ENCODE results near the gene CPSF3. TPM values are rescaled to one million over a fixed set of nuclear protein-coding genes. Genes with fewer than 3 reads are reported as not detected.

CPSF3 gene
- total RNA-seq, 5 donors from 2014 or later (not counting 1 experiment from before 2014, with no cell fraction given): 16.0 to 25.1 (median 21.3) TPM

DNA sequence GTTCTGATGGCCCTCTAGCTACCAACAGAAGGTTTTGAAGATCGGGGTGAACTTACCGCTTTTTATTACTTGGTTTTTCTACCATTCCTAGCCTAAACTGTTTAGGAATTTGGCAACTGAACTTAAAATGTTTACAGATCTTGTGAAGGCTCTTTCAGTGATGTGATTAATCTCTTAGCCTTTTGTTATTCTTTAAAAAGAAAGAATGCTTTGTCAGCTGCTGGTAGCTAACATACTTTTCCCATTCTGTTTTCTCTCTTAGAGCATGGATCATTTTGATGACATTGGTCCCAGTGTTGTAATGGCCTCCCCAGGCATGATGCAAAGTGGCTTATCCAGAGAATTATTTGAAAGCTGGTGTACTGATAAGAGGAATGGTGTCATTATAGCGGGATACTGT, 18.1 kb downstream of the CPSF3 start:
- ATAC-seq (replicated peaks in 1 of 4) (no peak), DNase-seq (no peak)
- Mint-ChIP-seq H3K4me1 (peaks cover 0 to 8% (median 0%) of the 10 kb centered on the region in 3 donors), H3K4me3 (no peak overlapping the region), H3K27ac (no peak overlapping the region), H3K36me3 (peaks cover 49% of the 10 kb centered on the region), H3K27me3 (no peaks in the 10 kb centered on the region), H3K9me3 (no peaks in the 10 kb centered on the region)
- H3K36me3 ChIP-seq (ENCODE audit: control insufficient read depth in 2 of 2, extremely low read depth in 1 of 2, insufficient read depth in 1 of 2, low read length in 1 of 2): peaks cover 15 to 49% of the 10 kb centered on the region in 2 donors
- ChIA-PET POLR2A (no interaction called here), CTCF (no interaction called here)
- no peak overlapping the region for H3K27ac ChIP-seq (ENCODE audit: low read length)
- WGBS (ENCODE audit: insufficient coverage): 100% methylated on average over 1 of the region's 3 CpGs
- H3K27me3 ChIP-seq (replicated peaks in 1 of 2; ENCODE audit: control insufficient read depth in 2 of 2, extremely low read depth in 1 of 2, insufficient read depth in 2 of 2, low read length in 1 of 2): no peaks in the 10 kb centered on the region
- no peaks in the 10 kb centered on the region for H3K9me3 ChIP-seq
- no peaks in the 10 kb centered on the region for H3K4me1 ChIP-seq (ENCODE audit: control insufficient read depth in 1 of 2, extremely low read depth in 1 of 2, insufficient read depth in 2 of 2, low read length in 2 of 2)
- no peak overlapping the region for H3K4me3 ChIP-seq (ENCODE audit: control insufficient read depth in 1 of 2, extremely low read depth in 1 of 2, low read length in 1 of 2)

DNA sequence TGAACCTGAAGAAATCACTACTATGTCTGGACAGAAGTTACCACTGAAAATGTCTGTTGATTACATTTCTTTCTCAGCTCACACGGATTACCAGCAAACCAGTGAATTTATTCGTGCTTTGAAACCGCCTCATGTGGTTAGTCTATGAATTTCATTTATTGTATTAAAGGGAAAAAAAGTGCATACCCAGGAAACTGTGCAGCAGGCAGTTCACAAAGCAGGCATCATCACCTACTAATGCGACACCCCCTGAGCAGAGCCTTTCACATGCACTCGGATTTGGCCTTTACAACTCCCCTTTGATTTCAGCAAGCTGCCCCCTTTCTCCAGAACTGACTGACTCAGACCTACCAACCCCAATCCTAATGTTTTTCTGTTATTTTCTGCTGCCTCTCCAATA, 20.1 kb downstream of the CPSF3 start:
- Mint-ChIP-seq H3K36me3 (peaks cover 45% of the 10 kb centered on the region), H3K9me3 (no peaks in the 10 kb centered on the region), H3K27me3 (no peaks in the 10 kb centered on the region), H3K27ac (peak overlapping the region in 1 of 2 donors; percentile 19), H3K4me3 (no peak overlapping the region), H3K4me1 (peaks cover 0 to 8% (median 0%) of the 10 kb centered on the region in 3 donors)
- H3K9me3 ChIP-seq: no peaks in the 10 kb centered on the region
- ATAC-seq (replicated peaks in 1 of 4): no peak
- POLR2A ChIA-PET: interaction anchor here in 1 of 2 donors (0.5 kb wide), 1 partner anchor 9 kb away, joined by 3 read pairs; no protein-coding TSS in a partner anchor
- H3K27ac ChIP-seq (ENCODE audit: low read length): no peak overlapping the region
- CTCF ChIA-PET: no interaction called here
- no peak for DNase-seq
- WGBS (ENCODE audit: insufficient coverage): 50% methylated on average over 4 of the region's 5 CpGs
- H3K4me1 ChIP-seq (ENCODE audit: control insufficient read depth in 1 of 2, extremely low read depth in 1 of 2, insufficient read depth in 2 of 2, low read length in 2 of 2): no peaks in the 10 kb centered on the region
- no peaks in the 10 kb centered on the region for H3K27me3 ChIP-seq (replicated peaks in 1 of 2; ENCODE audit: control insufficient read depth in 2 of 2, extremely low read depth in 1 of 2, insufficient read depth in 2 of 2, low read length in 1 of 2)
- H3K36me3 ChIP-seq (ENCODE audit: control insufficient read depth in 2 of 2, extremely low read depth in 1 of 2, insufficient read depth in 1 of 2, low read length in 1 of 2): peaks cover 3 to 40% of the 10 kb centered on the region in 2 donors
- no peak overlapping the region for H3K4me3 ChIP-seq (ENCODE audit: control insufficient read depth in 1 of 2, extremely low read depth in 1 of 2, low read length in 1 of 2)

DNA sequence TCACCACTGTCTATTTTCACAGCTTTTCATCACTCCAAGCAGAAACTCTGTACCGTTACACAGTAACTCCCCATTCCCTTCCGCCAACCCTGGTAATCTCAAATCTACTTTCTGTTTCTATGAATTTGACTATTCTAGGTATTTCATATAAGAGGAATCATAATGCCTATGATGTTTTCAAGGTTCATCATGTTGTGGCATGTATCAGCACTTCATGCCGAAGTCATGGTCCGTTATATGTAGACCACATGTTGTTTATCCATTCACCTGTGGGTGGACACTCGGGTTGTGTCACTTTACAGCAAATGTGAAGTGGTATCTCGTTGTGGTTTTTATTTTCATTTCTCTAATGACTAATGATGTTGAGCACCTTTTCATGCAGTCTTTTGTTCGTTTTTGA, 21.6 kb downstream of the CPSF3 start:
- ChIA-PET POLR2A (interaction anchor here in 1 of 2 donors (0.5 kb wide), 1 partner anchor 21 kb away, joined by 3 read pairs; no protein-coding TSS in a partner anchor), CTCF (interaction anchor here in 1 of 2 donors (0.7 kb wide), 1 partner anchor 229 kb away, joined by 3 read pairs; no protein-coding TSS in a partner anchor)
- Histone ChIP-seq H3K4me3 (ENCODE audit: control insufficient read depth in 1 of 2, extremely low read depth in 1 of 2, low read length in 1 of 2) (no peak overlapping the region), H3K27ac (ENCODE audit: low read length) (no peak overlapping the region), H3K27me3 (replicated peaks in 1 of 2; ENCODE audit: control insufficient read depth in 2 of 2, extremely low read depth in 1 of 2, insufficient read depth in 2 of 2, low read length in 1 of 2) (no peaks in the 10 kb centered on the region), H3K4me1 (ENCODE audit: control insufficient read depth in 1 of 2, extremely low read depth in 1 of 2, insufficient read depth in 2 of 2, low read length in 2 of 2) (no peaks in the 10 kb centered on the region), H3K9me3 (no peaks in the 10 kb centered on the region), H3K36me3 (ENCODE audit: control insufficient read depth in 2 of 2, extremely low read depth in 1 of 2, insufficient read depth in 1 of 2, low read length in 1 of 2) (peaks cover 8 to 39% of the 10 kb centered on the region in 2 donors)
- no peak overlapping the region for H3K27ac Mint-ChIP-seq
- peaks cover 0 to 8% (median 0%) of the 10 kb centered on the region in 3 donors for H3K4me1 Mint-ChIP-seq
- no CpG with 5 or more reads among the region's 7 CpGs for WGBS (ENCODE audit: insufficient coverage)
- H3K4me3 Mint-ChIP-seq: no peak overlapping the region
- no peaks in the 10 kb centered on the region for H3K27me3 Mint-ChIP-seq
- H3K36me3 Mint-ChIP-seq: peaks cover 45% of the 10 kb centered on the region
- DNase-seq (no peak), ATAC-seq (replicated peaks in 1 of 4) (no peak)
- H3K9me3 Mint-ChIP-seq: no peaks in the 10 kb centered on the region

DNA sequence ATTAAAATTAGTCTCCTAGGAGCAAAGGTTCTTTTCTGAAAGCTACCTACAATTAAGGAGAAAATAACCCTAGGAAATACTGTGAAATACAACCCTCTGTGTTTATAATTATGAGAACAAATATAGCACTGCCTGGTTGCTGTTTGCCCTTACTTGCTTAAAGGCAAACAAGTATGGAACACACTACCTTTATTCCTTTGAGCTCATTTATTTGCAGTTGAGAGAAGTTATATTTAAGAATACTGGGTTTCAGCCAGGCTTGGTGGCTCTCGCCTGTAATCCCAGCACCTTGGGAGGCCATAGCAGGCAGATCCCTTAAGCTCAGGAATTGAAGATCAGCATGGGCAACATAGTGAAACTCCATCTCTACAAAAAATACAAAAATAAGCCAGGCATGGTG, 27.8 kb downstream of the CPSF3 start:
- ChIA-PET POLR2A (interaction anchor here in 1 of 2 donors (0.6 to 1.0 kb wide), 2 partner anchors 33 to 441 kb away, joined by 3 read pairs; no protein-coding TSS in a partner anchor), CTCF (interaction anchor here (0.5 to 0.6 kb wide), 2 partner anchors 10 to 613 kb away, joined by 3 to 6 read pairs; no protein-coding TSS in a partner anchor)
- Histone ChIP-seq H3K4me3 (ENCODE audit: control insufficient read depth in 1 of 2, extremely low read depth in 1 of 2, low read length in 1 of 2) (no peak overlapping the region), H3K27ac (ENCODE audit: low read length) (no peak overlapping the region), H3K4me1 (ENCODE audit: control insufficient read depth in 1 of 2, extremely low read depth in 1 of 2, insufficient read depth in 2 of 2, low read length in 2 of 2) (no peaks in the 10 kb centered on the region), H3K9me3 (no peaks in the 10 kb centered on the region), H3K36me3 (ENCODE audit: control insufficient read depth in 2 of 2, extremely low read depth in 1 of 2, insufficient read depth in 1 of 2, low read length in 1 of 2) (peaks cover 18 to 36% of the 10 kb centered on the region in 2 donors), H3K27me3 (replicated peaks in 1 of 2; ENCODE audit: control insufficient read depth in 2 of 2, extremely low read depth in 1 of 2, insufficient read depth in 2 of 2, low read length in 1 of 2) (no peaks in the 10 kb centered on the region)
- Mint-ChIP-seq H3K4me1 (no peaks in the 10 kb centered on the region), H3K27ac (no peak overlapping the region), H3K36me3 (peaks cover 37% of the 10 kb centered on the region), H3K4me3 (no peak overlapping the region), H3K27me3 (no peaks in the 10 kb centered on the region), H3K9me3 (no peaks in the 10 kb centered on the region)
- 100% methylated on average over 1 of the region's 1 CpG for WGBS (ENCODE audit: insufficient coverage)
- no peak for DNase-seq
- no peak for ATAC-seq (replicated peaks in 1 of 4)

DNA sequence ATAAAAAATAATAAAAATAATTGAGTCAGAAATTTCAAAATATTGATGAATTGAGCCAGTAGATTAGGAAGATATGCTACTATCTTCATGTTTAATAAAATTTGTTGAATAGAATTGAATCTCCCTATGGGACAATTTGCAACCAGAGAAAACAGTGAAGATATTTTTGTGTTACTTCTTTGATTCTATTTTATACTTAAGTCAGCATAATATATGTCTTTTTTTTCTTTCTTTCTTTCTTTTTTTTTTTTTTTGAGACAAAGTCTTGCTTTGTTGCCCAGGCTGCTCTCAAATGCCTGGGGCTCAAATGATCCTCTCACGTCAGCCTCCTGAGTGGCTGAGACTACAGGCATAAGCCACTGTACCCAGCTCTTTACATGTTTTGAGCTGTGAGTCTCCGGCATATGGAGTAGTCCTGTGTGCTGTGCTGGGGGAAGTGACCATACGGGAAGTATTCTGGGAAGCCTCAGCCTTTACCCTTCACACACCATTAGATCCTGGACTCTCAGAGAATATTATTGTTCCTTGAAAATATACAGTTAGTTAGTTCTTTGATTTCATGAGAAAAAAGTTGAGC, 37.1 kb downstream of the CPSF3 start:
- no CpG with 5 or more reads among the region's 3 CpGs for WGBS (ENCODE audit: insufficient coverage)
- no peaks in the 10 kb centered on the region for H3K27me3 ChIP-seq (replicated peaks in 1 of 2; ENCODE audit: control insufficient read depth in 2 of 2, extremely low read depth in 1 of 2, insufficient read depth in 2 of 2, low read length in 1 of 2)
- no peak overlapping the region for H3K4me3 ChIP-seq (ENCODE audit: control insufficient read depth in 1 of 2, extremely low read depth in 1 of 2, low read length in 1 of 2)
- no peaks in the 10 kb centered on the region for H3K4me1 ChIP-seq (ENCODE audit: control insufficient read depth in 1 of 2, extremely low read depth in 1 of 2, insufficient read depth in 2 of 2, low read length in 2 of 2)
- Mint-ChIP-seq H3K4me3 (no peak overlapping the region), H3K27me3 (no peaks in the 10 kb centered on the region), H3K36me3 (peaks cover 29% of the 10 kb centered on the region), H3K27ac (no peak overlapping the region), H3K4me1 (no peaks in the 10 kb centered on the region), H3K9me3 (no peaks in the 10 kb centered on the region)
- POLR2A ChIA-PET: no interaction called here
- ATAC-seq (replicated peaks in 1 of 4): no peak
- H3K9me3 ChIP-seq: no peaks in the 10 kb centered on the region
- no peak overlapping the region for H3K27ac ChIP-seq (ENCODE audit: low read length)
- DNase-seq: no peak
- peaks cover 3 to 36% of the 10 kb centered on the region in 2 donors for H3K36me3 ChIP-seq (ENCODE audit: control insufficient read depth in 2 of 2, extremely low read depth in 1 of 2, insufficient read depth in 1 of 2, low read length in 1 of 2)
- CTCF ChIA-PET: no interaction called here

DNA sequence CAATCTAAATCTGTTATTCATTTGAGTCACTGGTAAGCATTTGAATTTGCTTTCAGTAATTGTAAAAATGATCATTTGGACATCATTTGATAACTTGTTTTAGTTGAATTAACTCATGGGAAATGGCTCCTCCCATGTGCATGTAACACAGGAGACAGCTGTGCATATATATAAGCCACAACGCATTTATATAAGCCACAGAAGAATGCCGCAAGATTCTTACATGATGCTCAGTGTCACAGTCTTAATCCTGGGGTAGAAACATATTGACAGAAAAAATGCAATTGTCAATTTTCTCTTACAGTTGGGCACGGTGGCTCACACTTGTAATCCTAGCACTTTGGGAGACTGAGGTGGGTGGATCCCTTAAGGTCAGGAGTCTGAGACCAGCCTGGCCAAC, 37.6 kb downstream of the CPSF3 start:
- Mint-ChIP-seq H3K9me3 (no peaks in the 10 kb centered on the region), H3K27ac (no peak overlapping the region), H3K4me3 (no peak overlapping the region), H3K27me3 (no peaks in the 10 kb centered on the region), H3K36me3 (peaks cover 33% of the 10 kb centered on the region), H3K4me1 (no peaks in the 10 kb centered on the region)
- ChIA-PET POLR2A (no interaction called here), CTCF (interaction anchor here in 1 of 2 donors (0.6 kb wide), 1 partner anchor 10 kb away, joined by 3 read pairs; no protein-coding TSS in a partner anchor)
- peaks cover 3 to 33% of the 10 kb centered on the region in 2 donors for H3K36me3 ChIP-seq (ENCODE audit: control insufficient read depth in 2 of 2, extremely low read depth in 1 of 2, insufficient read depth in 1 of 2, low read length in 1 of 2)
- DNase-seq (no peak), ATAC-seq (replicated peaks in 1 of 4) (no peak)
- no peaks in the 10 kb centered on the region for H3K9me3 ChIP-seq
- H3K4me1 ChIP-seq (ENCODE audit: control insufficient read depth in 1 of 2, extremely low read depth in 1 of 2, insufficient read depth in 2 of 2, low read length in 2 of 2): no peaks in the 10 kb centered on the region
- WGBS (ENCODE audit: insufficient coverage): 100% methylated on average over 1 of the region's 3 CpGs
- no peaks in the 10 kb centered on the region for H3K27me3 ChIP-seq (replicated peaks in 1 of 2; ENCODE audit: control insufficient read depth in 2 of 2, extremely low read depth in 1 of 2, insufficient read depth in 2 of 2, low read length in 1 of 2)
- H3K4me3 ChIP-seq (ENCODE audit: control insufficient read depth in 1 of 2, extremely low read depth in 1 of 2, low read length in 1 of 2): no peak overlapping the region
- no peak overlapping the region for H3K27ac ChIP-seq (ENCODE audit: low read length)

All from T-cell (primary cell).